GM13977 (cell line): ENCODE measurements around the gene TMEM11.
"Not testable (repeated sequence)": the region's sequence is repeated elsewhere in the genome, so short reads cannot be mapped to it uniquely, and the experiment has no call there.

Experiments used
- DNase-seq: peaks from one replicate; pipeline ENCODE4 v3.0.0; 2012; ENCODE audit warnings: low spot score
- CTCF ChIP-seq: IDR thresholded peaks from 2 replicates; pipeline ENCODE4 v1.5.1; 2012; ENCODE audit warnings: mild to moderate bottlenecking, control low read depth; ENCODE audit not compliant: insufficient read depth; ENCODE audit errors: extremely low read depth, missing control alignments
- in situ Hi-C: fragments of 300-500 bp; cut with MboI; formaldehyde crosslinking; loops from one replicate; pipeline ENCODE4 v1.12.0; 2022; ENCODE audit warnings: low sequenced_read_pairs, low pct_unique_long_range_greater_than_20kb, mixed read lengths, inconsistent platforms; ENCODE audit not compliant: unreplicated experiment

The TMEM11 gene

GRCh38 chr17:21231533-21231932 lies 17.6 kb upstream of the TMEM11 start:
- DNase-seq = no peak
- TF ChIP-seq CTCF = no peak
- in situ Hi-C loops = no loop called here

- TF ChIP-seq CTCF = no peak
- in situ Hi-C loops = no loop called here
- no peak for DNase-seq
Measured at GRCh38 chr17:21228845-21229244, 14.9 kb upstream of the TMEM11 start.

- TF ChIP-seq CTCF = no peak
- no peak for DNase-seq
- in situ Hi-C loops = no loop called here
Measured at GRCh38 chr17:21228111-21228510, 14.2 kb upstream of the TMEM11 start.

GRCh38 chr17:21227277-21227676 lies 13.3 kb upstream of the TMEM11 start:
- in situ Hi-C loops, DNase-seq: not testable (repeated sequence)

- no peak for DNase-seq
- TF ChIP-seq CTCF = no peak
- in situ Hi-C loops = no loop called here
Measured at GRCh38 chr17:21223086-21223485, 9.1 kb upstream of the TMEM11 start.

GRCh38 chr17:21218831-21219380 lies 4.9 kb upstream of the TMEM11 start:
- TF ChIP-seq CTCF = no peak
- in situ Hi-C loops = no loop called here
- DNase-seq = no peak

- no peak for TF ChIP-seq CTCF
- in situ Hi-C loops = no loop called here
- no peak for DNase-seq
Measured at GRCh38 chr17:21218101-21218500, 4.1 kb upstream of the TMEM11 start.
